ENCODE measurements around the gene PSMD2. TPM values are rescaled to one million over a fixed set of nuclear protein-coding genes. Genes with fewer than 3 reads are reported as not detected.

Gene PSMD2
- total and polyA plus RNA-seq, 2 donors (not counting 3 experiments of a cell fraction or from before 2014, with no cell fraction given) = 414 to 435 TPM

GRCh38 chr3:184257083-184257915 lies 41.7 kb upstream of the PSMD2 start:
- TF ChIP-seq JUN (IDR thresholded peaks at IDR 0.05; ENCODE audit: borderline replicate concordance, insufficient read depth, insufficient read length, low read depth) (no peak), MYC (IDR thresholded peaks at IDR 0.05; ENCODE audit: low read depth, low read length) (no peak), GATA2 (IDR thresholded peaks at IDR 0.05; ENCODE audit: insufficient read depth, insufficient read length, low read depth, low read length) (no peak), MAX (IDR thresholded peaks at IDR 0.05; ENCODE audit: insufficient read depth, insufficient read length) (no peak)
- H3K9ac ChIP-seq (replicated peaks; ENCODE audit: extremely low read depth, insufficient read depth, low read length) = no peak overlapping the region
- H3K4me1 ChIP-seq (ENCODE audit: control insufficient read depth, extremely low read depth, insufficient read depth, low read length) = peaks cover 13% of the 10 kb centered on the region
- no peaks in the 10 kb centered on the region for H4K20me1 ChIP-seq (replicated peaks; ENCODE audit: control insufficient read depth, extremely low read depth, insufficient read depth, low read length)
- DNase-seq (ENCODE audit: low read depth, low spot score) (no peak), FAIRE-seq (no peak)
- no peak overlapping the region for H2AFZ ChIP-seq (ENCODE audit: low read depth, low read length)
- H3K4me2 ChIP-seq (ENCODE audit: insufficient read depth, low read length) = no peak overlapping the region
- intact Hi-C loops (cut with micrococcal nuclease) (no loop called here), dilution Hi-C loops (cut with MboI; ENCODE audit: extremely low pct_ligation_motif_present, low sequenced_read_pairs) (no loop called here)
- no peak overlapping the region for H3K4me3 ChIP-seq (replicated peaks in 1 of 3; ENCODE audit: insufficient read depth in 1 of 3, low read depth in 1 of 3, low read length in 3 of 3)
- no peaks in the 10 kb centered on the region for H3K79me2 ChIP-seq (ENCODE audit: control insufficient read depth, insufficient read depth, low read length)
- POLR2A ChIA-PET = no interaction called here
- CTCF ChIA-PET = interaction anchor here (1.0 to 3.0 kb wide), 3 partner anchors 14 to 30 kb away, joined by 3 to 13 read pairs (median 5); no protein-coding TSS in a partner anchor
- H3K9me1 ChIP-seq (replicated peaks; ENCODE audit: control insufficient read depth, extremely low read depth, insufficient read depth, low read length) = no peaks in the 10 kb centered on the region
- BruUV-seq (replicated peaks) = no TSS peak
- no peaks in the 10 kb centered on the region for H3K9me3 ChIP-seq (replicated peaks; ENCODE audit: control insufficient read depth, insufficient read depth, low read length)
- no peak overlapping the region for H3K27ac ChIP-seq (ENCODE audit: insufficient read depth, low read depth, low read length)
- peaks cover 19 to 26% of the 10 kb centered on the region in 2 experiments for H3K27me3 ChIP-seq (ENCODE audit: control insufficient read depth in 2 of 2, insufficient read depth in 2 of 2, low read length in 2 of 2)
- H3K36me3 ChIP-seq (ENCODE audit: control insufficient read depth in 2 of 2, extremely low read depth in 1 of 2, insufficient read depth in 2 of 2, low read length in 2 of 2) = no peaks in the 10 kb centered on the region

- Histone ChIP-seq H4K20me1 (replicated peaks; ENCODE audit: control insufficient read depth, extremely low read depth, insufficient read depth, low read length) (no peaks in the 10 kb centered on the region), H3K4me1 (ENCODE audit: control insufficient read depth, extremely low read depth, insufficient read depth, low read length) (peaks cover 13% of the 10 kb centered on the region), H3K9me3 (replicated peaks; ENCODE audit: control insufficient read depth, insufficient read depth, low read length) (no peaks in the 10 kb centered on the region), H3K9ac (replicated peaks; ENCODE audit: extremely low read depth, insufficient read depth, low read length) (no peak overlapping the region), H3K4me3 (replicated peaks in 1 of 3; ENCODE audit: insufficient read depth in 1 of 3, low read depth in 1 of 3, low read length in 3 of 3) (no peak overlapping the region), H3K9me1 (replicated peaks; ENCODE audit: control insufficient read depth, extremely low read depth, insufficient read depth, low read length) (no peaks in the 10 kb centered on the region), H3K27me3 (ENCODE audit: control insufficient read depth in 2 of 2, insufficient read depth in 2 of 2, low read length in 2 of 2) (peaks cover 26 to 34% of the 10 kb centered on the region in 2 experiments), H3K4me2 (ENCODE audit: insufficient read depth, low read length) (no peak overlapping the region), H3K36me3 (ENCODE audit: control insufficient read depth in 2 of 2, extremely low read depth in 1 of 2, insufficient read depth in 2 of 2, low read length in 2 of 2) (no peaks in the 10 kb centered on the region), H3K79me2 (ENCODE audit: control insufficient read depth, insufficient read depth, low read length) (no peaks in the 10 kb centered on the region), H3K27ac (ENCODE audit: insufficient read depth, low read depth, low read length) (no peak overlapping the region), H2AFZ (ENCODE audit: low read depth, low read length) (no peak overlapping the region)
- TF ChIP-seq JUN (IDR thresholded peaks at IDR 0.05; ENCODE audit: borderline replicate concordance, insufficient read depth, insufficient read length, low read depth) = no peak
- TF ChIP-seq POLR2AphosphoS5 (IDR thresholded peaks at IDR 0.05; ENCODE audit: insufficient read depth, low read depth, low read length) = no peak
- CTCF ChIA-PET = interaction anchor here (3.0 to 3.4 kb wide), 3 partner anchors 9 to 32 kb away, joined by 13 to 16 read pairs (median 15); partner anchors contain the start of gene EEF1AKMT4
- POLR2A ChIA-PET = no interaction called here
- FAIRE-seq (no peak), DNase-seq (ENCODE audit: low read depth, low spot score) (no peak)
- intact Hi-C loops (cut with micrococcal nuclease) = no loop called here
- dilution Hi-C loops (cut with MboI; ENCODE audit: extremely low pct_ligation_motif_present, low sequenced_read_pairs) = no loop called here
- no TSS peak for BruUV-seq (replicated peaks)
Measured at GRCh38 chr3:184258926-184259325, 40.1 kb upstream of the PSMD2 start.

All from endothelial cell of umbilical vein (primary cell).